ENCODE measurements around the gene DCTD.

Gene DCTD

DNA sequence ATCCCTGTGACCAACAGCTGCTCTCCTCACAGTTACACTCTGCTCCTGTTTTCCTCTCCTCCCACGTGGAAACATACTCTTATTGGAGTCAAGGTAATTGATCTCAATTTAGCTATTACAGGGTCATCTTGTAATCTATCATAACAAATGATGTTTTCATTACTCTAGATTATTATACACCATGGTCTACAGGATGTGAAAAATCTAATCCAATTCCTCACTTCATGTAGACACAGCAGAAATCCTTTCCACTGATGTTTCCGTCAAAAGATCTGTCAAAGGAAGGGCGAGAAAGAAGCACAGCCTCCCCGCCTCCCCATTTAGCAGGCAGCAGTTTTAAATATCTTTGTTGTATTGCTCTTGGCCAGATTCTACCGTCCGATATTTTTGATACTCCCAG is 13.7 kb upstream of the DCTD start:
- Histone ChIP-seq H3K36me3 (ENCODE audit: insufficient read depth, low read length) (no peaks in the 10 kb centered on the region), H3K27me3 (ENCODE audit: insufficient read depth, low read length) (no peaks in the 10 kb centered on the region), H3K4me1 (ENCODE audit: insufficient read depth, low read length) (no peaks in the 10 kb centered on the region), H3K4me3 (ENCODE audit: low read length) (no peak overlapping the region), H3K27ac (ENCODE audit: low read depth, low read length) (no peak overlapping the region), H3K9me3 (ENCODE audit: insufficient read depth, low read depth, low read length) (no peaks in the 10 kb centered on the region), H3K9ac (ENCODE audit: low read depth, low read length) (no peak overlapping the region)
- 81% methylated on average over 4 of the region's 6 CpGs for WGBS

DNA sequence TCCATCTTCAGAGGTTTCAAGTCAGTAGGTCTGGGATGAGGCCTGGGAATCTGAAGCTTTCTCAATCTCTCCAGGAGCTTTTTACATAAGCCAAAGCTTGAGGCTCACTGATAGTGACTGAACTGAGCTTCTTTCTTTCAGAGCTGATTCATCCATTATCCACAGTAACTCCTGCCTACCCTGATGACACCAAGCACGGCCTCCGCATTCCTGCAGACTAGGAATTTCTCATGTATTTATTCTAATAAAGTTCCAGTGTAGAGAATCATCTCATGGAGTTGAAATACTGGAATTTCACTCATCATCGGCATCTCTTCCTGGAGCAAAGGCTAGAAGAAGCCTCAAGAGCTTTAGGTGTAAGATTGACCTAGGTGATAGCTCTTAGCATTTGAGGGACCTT is 12.1 kb upstream of the DCTD start:
- WGBS: 89% methylated on average over 3 of the region's 3 CpGs
- Histone ChIP-seq H3K4me3 (ENCODE audit: low read length) (no peak overlapping the region), H3K9me3 (ENCODE audit: insufficient read depth, low read depth, low read length) (no peaks in the 10 kb centered on the region), H3K9ac (ENCODE audit: low read depth, low read length) (no peak overlapping the region), H3K4me1 (ENCODE audit: insufficient read depth, low read length) (no peaks in the 10 kb centered on the region), H3K27me3 (ENCODE audit: insufficient read depth, low read length) (no peaks in the 10 kb centered on the region), H3K27ac (ENCODE audit: low read depth, low read length) (no peak overlapping the region), H3K36me3 (ENCODE audit: insufficient read depth, low read length) (no peaks in the 10 kb centered on the region)

DNA sequence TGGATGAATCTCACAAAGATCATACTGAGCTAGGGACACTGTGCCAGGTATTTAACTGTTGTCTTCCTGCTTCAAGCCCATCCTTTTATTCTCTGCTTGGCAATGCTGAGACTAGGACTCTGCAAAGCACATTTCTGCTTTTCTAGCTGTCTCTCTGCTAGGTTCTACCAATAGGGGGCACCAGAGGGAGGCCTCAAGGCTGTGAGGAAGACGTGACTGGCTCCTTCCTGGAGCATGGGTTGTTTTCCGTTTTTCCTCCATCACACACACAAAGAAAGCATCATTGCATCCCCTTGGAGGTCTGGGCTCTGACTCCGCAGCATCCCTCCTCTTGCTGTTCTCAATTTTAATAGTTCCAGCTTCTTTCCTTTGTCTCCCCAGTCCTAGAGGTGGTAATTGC is 10.9 kb upstream of the DCTD start:
- WGBS: 59% methylated on average over 3 of the region's 3 CpGs
- Histone ChIP-seq H3K27ac (ENCODE audit: low read depth, low read length) (no peak overlapping the region), H3K4me3 (ENCODE audit: low read length) (no peak overlapping the region)

DNA sequence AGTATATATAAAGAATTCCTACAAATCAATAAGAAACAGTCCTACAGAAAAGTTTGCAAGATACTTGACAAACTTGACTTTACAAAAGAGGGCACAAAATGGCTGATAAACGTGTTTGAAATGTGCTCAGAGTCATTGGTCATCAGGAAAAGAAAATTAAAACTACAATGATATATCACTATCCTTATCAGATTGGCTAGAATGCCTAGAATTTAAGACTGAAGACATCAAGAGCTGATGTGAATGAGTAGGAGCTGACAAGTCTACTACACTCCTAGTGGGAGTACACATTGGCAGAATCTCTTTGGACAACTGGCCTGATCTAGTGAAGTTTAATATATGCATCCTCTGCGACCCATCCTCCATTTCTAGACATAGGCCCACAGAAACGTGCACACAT is 10.3 kb upstream of the DCTD start:
- Histone ChIP-seq H3K4me3 (ENCODE audit: low read length) (no peak overlapping the region), H3K36me3 (ENCODE audit: insufficient read depth, low read length) (no peaks in the 10 kb centered on the region), H3K27ac (ENCODE audit: low read depth, low read length) (no peak overlapping the region), H3K4me1 (ENCODE audit: insufficient read depth, low read length) (no peaks in the 10 kb centered on the region), H3K9ac (ENCODE audit: low read depth, low read length) (no peak overlapping the region), H3K27me3 (ENCODE audit: insufficient read depth, low read length) (no peaks in the 10 kb centered on the region), H3K9me3 (ENCODE audit: insufficient read depth, low read depth, low read length) (no peaks in the 10 kb centered on the region)
- 93% methylated on average over 3 of the region's 3 CpGs for WGBS

More for the DNA sequence above, 10.9 kb upstream of the DCTD start:
- H3K27me3 ChIP-seq (ENCODE audit: insufficient read depth, low read length): no peaks in the 10 kb centered on the region
- H3K9me3 ChIP-seq (ENCODE audit: insufficient read depth, low read depth, low read length): no peaks in the 10 kb centered on the region
- H3K9ac ChIP-seq (ENCODE audit: low read depth, low read length): no peak overlapping the region
- H3K4me1 ChIP-seq (ENCODE audit: insufficient read depth, low read length): no peaks in the 10 kb centered on the region
- no peaks in the 10 kb centered on the region for H3K36me3 ChIP-seq (ENCODE audit: insufficient read depth, low read length)

DNA sequence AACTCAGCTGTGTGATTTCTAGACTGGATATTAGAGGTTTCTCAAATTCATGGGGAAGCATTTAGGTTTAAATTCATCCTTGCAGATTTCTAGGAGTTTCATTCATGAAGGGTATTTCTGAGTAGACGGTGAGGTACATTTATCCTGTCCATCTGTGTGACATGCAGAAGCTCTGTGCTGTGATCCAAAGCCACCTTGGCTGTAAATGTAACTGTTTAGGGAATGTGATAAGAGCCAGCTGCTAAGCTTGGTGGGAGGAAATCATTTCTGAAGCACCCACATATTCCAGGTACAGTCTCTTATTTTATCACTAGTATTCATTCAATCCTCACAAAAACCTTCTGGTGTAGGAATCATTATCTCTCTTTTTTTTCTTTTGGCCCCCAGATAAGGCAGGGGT is 8.7 kb upstream of the DCTD start:
- H3K27me3 ChIP-seq (ENCODE audit: insufficient read depth, low read length): no peaks in the 10 kb centered on the region
- 97% methylated on average over 1 of the region's 1 CpG for WGBS
- H3K27ac ChIP-seq (ENCODE audit: low read depth, low read length): no peak overlapping the region
- no peaks in the 10 kb centered on the region for H3K4me1 ChIP-seq (ENCODE audit: insufficient read depth, low read length)
- no peaks in the 10 kb centered on the region for H3K36me3 ChIP-seq (ENCODE audit: insufficient read depth, low read length)
- no peak overlapping the region for H3K9ac ChIP-seq (ENCODE audit: low read depth, low read length)
- no peak overlapping the region for H3K4me3 ChIP-seq (ENCODE audit: low read length)
- no peaks in the 10 kb centered on the region for H3K9me3 ChIP-seq (ENCODE audit: insufficient read depth, low read depth, low read length)

DNA sequence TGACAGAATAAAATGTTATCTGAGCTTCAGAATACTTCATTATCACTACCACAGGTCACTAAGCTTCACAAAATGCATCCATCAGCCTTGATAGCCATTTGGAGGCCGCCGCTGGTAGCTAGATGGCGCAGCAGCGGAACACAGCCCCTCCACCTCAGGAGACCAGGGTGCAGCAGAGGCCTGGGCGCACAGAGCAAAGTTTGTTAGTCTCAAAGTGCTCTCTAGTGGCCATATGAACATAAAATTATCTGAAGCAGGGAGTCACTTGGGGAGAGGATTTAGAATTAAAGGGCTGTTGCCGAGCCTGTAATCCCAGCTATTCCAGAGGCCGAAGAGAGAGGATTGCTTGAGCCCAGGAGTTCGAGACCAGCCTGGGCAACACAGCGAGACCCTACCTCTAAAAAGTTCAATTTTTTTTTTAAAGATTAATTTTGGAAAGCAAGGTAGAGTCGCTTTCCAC is 8.1 kb upstream of the DCTD start:
- Histone ChIP-seq H3K27me3 (ENCODE audit: insufficient read depth, low read length) (no peaks in the 10 kb centered on the region), H3K9me3 (ENCODE audit: insufficient read depth, low read depth, low read length) (no peaks in the 10 kb centered on the region), H3K9ac (ENCODE audit: low read depth, low read length) (no peak overlapping the region), H3K27ac (ENCODE audit: low read depth, low read length) (no peak overlapping the region), H3K4me1 (ENCODE audit: insufficient read depth, low read length) (no peaks in the 10 kb centered on the region), H3K36me3 (ENCODE audit: insufficient read depth, low read length) (no peaks in the 10 kb centered on the region), H3K4me3 (ENCODE audit: low read length) (no peak overlapping the region)
- 46% methylated on average over 9 of the region's 10 CpGs for WGBS

DNA sequence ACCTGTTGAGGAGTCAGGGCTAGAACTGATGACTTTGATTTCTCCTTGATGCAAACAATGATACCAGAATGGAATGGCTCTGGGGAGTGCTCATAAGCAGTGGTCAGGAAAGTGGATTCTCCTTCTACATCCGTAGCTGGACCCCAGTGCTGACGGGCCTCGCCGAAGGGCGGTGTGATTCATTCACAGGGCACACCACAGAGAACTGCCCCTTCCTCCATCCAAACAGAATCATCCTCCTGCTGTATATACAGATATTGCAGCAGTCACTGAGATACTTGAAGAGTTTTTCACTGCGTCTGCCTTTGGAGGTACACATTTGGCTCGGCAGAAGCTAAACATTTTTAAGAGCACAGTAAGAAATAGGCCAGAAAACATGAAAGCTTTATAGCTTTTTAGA is 7.3 kb upstream of the DCTD start:
- 92% methylated on average over 7 of the region's 7 CpGs for WGBS
- Histone ChIP-seq H3K27me3 (ENCODE audit: insufficient read depth, low read length) (peaks cover 2% of the 10 kb centered on the region; the same call in 1 of the 2 replicates), H3K27ac (ENCODE audit: low read depth, low read length) (no peak overlapping the region), H3K9me3 (ENCODE audit: insufficient read depth, low read depth, low read length) (no peaks in the 10 kb centered on the region), H3K4me1 (ENCODE audit: insufficient read depth, low read length) (0 out of 2 replicates have a peak, but pooled peaks cover 6% of the 10 kb centered on the region), H3K4me3 (ENCODE audit: low read length) (no peak overlapping the region), H3K36me3 (ENCODE audit: insufficient read depth, low read length) (no peaks in the 10 kb centered on the region), H3K9ac (ENCODE audit: low read depth, low read length) (no peak overlapping the region)

DNA sequence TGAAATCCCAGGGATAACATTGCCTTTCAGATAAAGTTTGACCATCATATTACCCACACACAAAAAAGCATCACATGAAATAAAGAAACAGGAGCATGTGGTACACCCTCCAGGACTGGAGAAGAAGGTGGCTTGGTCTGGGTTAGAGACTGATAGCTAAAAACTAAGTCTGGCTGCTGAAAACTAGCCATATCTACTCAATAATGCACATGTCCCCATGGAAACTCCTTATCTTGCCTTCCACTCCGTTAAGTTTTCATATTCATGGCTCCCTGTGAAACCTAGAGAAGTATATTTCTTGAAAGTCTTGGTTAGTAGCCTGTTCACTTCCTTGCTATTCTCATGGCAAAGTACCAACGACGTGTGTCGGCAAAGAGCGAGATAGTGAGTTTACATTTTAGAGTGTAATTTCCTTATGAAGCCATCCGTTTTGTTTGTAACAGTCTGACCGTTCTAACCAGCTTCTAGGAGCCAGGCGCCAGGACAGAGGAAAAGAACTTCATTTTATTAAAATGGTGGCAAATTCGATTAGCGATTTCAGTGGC is 6.7 kb upstream of the DCTD start:
- H3K27me3 ChIP-seq (ENCODE audit: insufficient read depth, low read length): peaks cover 8% of the 10 kb centered on the region; the same call in 1 of the 2 replicates
- H3K4me1 ChIP-seq (ENCODE audit: insufficient read depth, low read length): 0 out of 2 replicates have a peak, but pooled peaks cover 6% of the 10 kb centered on the region
- no peaks in the 10 kb centered on the region for H3K9me3 ChIP-seq (ENCODE audit: insufficient read depth, low read depth, low read length)
- no peak overlapping the region for H3K27ac ChIP-seq (ENCODE audit: low read depth, low read length)
- 94% methylated on average over 10 of the region's 10 CpGs for WGBS
- no peak overlapping the region for H3K4me3 ChIP-seq (ENCODE audit: low read length)
- H3K36me3 ChIP-seq (ENCODE audit: insufficient read depth, low read length): no peaks in the 10 kb centered on the region
- no peak overlapping the region for H3K9ac ChIP-seq (ENCODE audit: low read depth, low read length)

DNA sequence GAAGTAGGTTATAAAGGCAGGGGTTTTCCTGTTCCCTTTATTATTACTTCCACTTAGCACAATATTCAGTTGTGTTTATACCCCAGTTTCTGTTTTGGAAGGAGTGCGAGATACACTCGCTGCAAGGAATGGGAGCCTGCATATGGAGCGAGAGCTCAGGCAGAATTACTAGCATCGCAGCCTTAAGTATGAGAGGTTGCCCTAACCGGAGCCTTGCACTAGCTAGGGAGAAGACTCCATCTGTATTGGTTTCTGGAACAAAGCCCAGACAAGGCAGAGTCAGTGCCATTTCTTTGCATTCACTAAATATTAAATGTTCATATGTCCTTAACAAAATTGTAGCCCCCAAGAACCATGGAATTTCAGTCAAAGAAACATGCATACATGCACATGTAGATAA is 6.2 kb upstream of the DCTD start:
- Histone ChIP-seq H3K36me3 (ENCODE audit: insufficient read depth, low read length) (no peaks in the 10 kb centered on the region), H3K9me3 (ENCODE audit: insufficient read depth, low read depth, low read length) (no peaks in the 10 kb centered on the region), H3K4me1 (ENCODE audit: insufficient read depth, low read length) (peaks cover 7% of the 10 kb centered on the region), H3K9ac (ENCODE audit: low read depth, low read length) (no peak overlapping the region), H3K4me3 (ENCODE audit: low read length) (no peak overlapping the region), H3K27me3 (ENCODE audit: insufficient read depth, low read length) (peaks cover 11% of the 10 kb centered on the region; the same call in 1 of the 2 replicates), H3K27ac (ENCODE audit: low read depth, low read length) (no peak overlapping the region)
- 94% methylated on average over 5 of the region's 5 CpGs for WGBS

DNA sequence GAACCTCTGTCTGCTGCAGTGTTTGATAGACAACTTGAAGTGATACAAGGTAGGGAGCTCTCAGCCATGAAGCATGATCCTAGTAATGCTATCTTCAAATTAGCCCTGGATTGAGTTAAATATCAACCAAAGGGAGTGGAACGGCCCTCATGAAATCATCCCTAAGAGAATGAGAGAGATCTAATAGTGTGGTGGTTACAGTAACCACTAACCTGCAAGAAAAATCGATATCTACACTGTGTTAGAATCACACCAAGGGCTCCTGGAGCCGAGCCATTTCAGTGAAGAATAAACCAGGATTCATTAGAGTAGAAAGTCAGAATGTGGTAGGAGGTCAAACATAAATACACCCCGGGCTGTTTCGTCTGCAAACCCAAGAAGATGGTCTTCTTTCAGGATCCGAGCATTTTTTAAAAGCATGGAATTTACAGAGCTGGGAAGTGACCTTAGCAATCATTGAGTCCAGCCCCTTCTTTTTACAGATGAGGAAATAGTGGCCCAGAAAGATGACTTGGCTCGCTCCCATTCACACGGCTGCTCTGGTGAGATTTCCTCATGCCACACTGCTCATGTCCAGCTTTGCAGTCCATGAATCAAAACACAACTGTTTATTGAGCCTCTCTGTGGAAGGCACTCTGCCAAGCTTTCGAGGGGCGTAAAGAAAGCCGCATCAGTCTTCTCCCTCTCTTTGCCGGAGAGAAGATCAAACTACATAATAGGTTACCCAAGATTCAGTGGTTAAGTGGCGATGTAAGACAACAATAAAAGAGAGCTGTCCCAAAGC is 5.5 kb upstream of the DCTD start:
- Histone ChIP-seq H3K9ac (ENCODE audit: low read depth, low read length) (no peak overlapping the region), H3K27ac (ENCODE audit: low read depth, low read length) (no peak overlapping the region), H3K27me3 (ENCODE audit: insufficient read depth, low read length) (peaks cover 11% of the 10 kb centered on the region; the same call in 1 of the 2 replicates), H3K4me3 (ENCODE audit: low read length) (no peak overlapping the region), H3K9me3 (ENCODE audit: insufficient read depth, low read depth, low read length) (no peaks in the 10 kb centered on the region), H3K4me1 (ENCODE audit: insufficient read depth, low read length) (peaks cover 11% of the 10 kb centered on the region), H3K36me3 (ENCODE audit: insufficient read depth, low read length) (no peaks in the 10 kb centered on the region)
- 95% methylated on average over 13 of the region's 13 CpGs for WGBS

DNA sequence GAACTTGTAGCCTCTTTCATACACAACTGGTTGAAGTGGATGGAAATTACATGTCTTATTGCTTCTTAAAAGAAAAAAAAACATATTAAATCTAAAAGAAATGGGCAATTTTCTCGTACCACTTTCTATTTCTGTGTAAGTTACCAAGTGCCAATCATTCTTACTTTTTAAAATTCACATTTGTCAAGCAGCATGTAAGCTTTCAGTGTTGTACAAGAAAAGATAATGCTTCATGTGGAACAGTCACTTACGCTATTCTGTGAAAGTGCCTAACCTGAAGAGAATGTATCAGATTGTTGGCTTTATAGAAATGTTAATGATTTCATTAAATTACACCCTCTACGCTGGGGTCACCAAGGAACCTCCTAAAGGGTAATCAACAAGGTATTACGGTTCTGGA is 4.4 kb upstream of the DCTD start:
- peaks cover 11% of the 10 kb centered on the region; the same call in 1 of the 2 replicates for H3K27me3 ChIP-seq (ENCODE audit: insufficient read depth, low read length)
- no peaks in the 10 kb centered on the region for H3K9me3 ChIP-seq (ENCODE audit: insufficient read depth, low read depth, low read length)
- 96% methylated on average over 3 of the region's 4 CpGs for WGBS
- no peak overlapping the region for H3K9ac ChIP-seq (ENCODE audit: low read depth, low read length)
- H3K36me3 ChIP-seq (ENCODE audit: insufficient read depth, low read length): no peaks in the 10 kb centered on the region
- H3K4me3 ChIP-seq (ENCODE audit: low read length): no peak overlapping the region
- H3K4me1 ChIP-seq (ENCODE audit: insufficient read depth, low read length): peaks cover 11% of the 10 kb centered on the region
- H3K27ac ChIP-seq (ENCODE audit: low read depth, low read length): no peak overlapping the region

Data from HUES64 (cell line).